H54 (cell line): ENCODE results near the gene DST.
"Not testable (repeated sequence)": the region's sequence is repeated elsewhere in the genome, so short reads cannot be mapped to it uniquely, and the experiment has no call there.

Experiments
- DNase-seq: peaks from one replicate; pipeline ENCODE4 v3.0.0; 2011; ENCODE audit warnings: low spot score, mixed read lengths; ENCODE audit not compliant: insufficient read length
- FAIRE-seq: peaks from 3 replicates; lab custom pipeline; 2011; peaks lifted over from hg19 to GRCh38; lab: Jason Lieb, UNC
- POLR2A ChIP-seq: IDR thresholded peaks from 2 replicates; pipeline ENCODE4 v1.6.1; 2011; ENCODE audit warnings: low read depth, mild to moderate bottlenecking, low read length

The DST gene

GRCh38 chr6:56677559-56677958 lies 34.9 kb upstream of the DST start:
- FAIRE-seq (no peak), DNase-seq (no peak)
- no peak for TF ChIP-seq POLR2A

GRCh38 chr6:56671651-56672461 lies 29.2 kb upstream of the DST start:
- FAIRE-seq (peak; percentile 83), DNase-seq (no peak)
- no peak for TF ChIP-seq POLR2A

GRCh38 chr6:56671160-56671559 lies 28.5 kb upstream of the DST start:
- no peak for TF ChIP-seq POLR2A
- no peak for FAIRE-seq
- no peak for DNase-seq

GRCh38 chr6:56669041-56669440 lies 26.4 kb upstream of the DST start:
- no peak for TF ChIP-seq POLR2A
- FAIRE-seq (no peak), DNase-seq (no peak)

- FAIRE-seq (no peak), DNase-seq (no peak)
These were observed 25.5 kb upstream of the DST start for GRCh38 chr6:56668158-56668557.

GRCh38 chr6:56667336-56667735 lies 24.6 kb upstream of the DST start:
- no peak for FAIRE-seq
- TF ChIP-seq POLR2A, result no peak
- no peak for DNase-seq

More at GRCh38 chr6:56668158-56668557, 25.5 kb upstream of the DST start:
- no peak for TF ChIP-seq POLR2A

GRCh38 chr6:56664029-56664428 lies 21.3 kb upstream of the DST start:
- FAIRE-seq (peak; percentile 85), DNase-seq (no peak)
- TF ChIP-seq POLR2A, result no peak

- DNase-seq (no peak), FAIRE-seq (peak; percentile 90)
- no peak for TF ChIP-seq POLR2A
These were observed 20.7 kb upstream of the DST start for GRCh38 chr6:56663344-56663743.

- DNase-seq, FAIRE-seq: not testable (repeated sequence)
These were observed 18.6 kb upstream of the DST start for GRCh38 chr6:56661338-56661737.

GRCh38 chr6:56660381-56660730 lies 17.7 kb upstream of the DST start:
- TF ChIP-seq POLR2A, result no peak
- no peak for FAIRE-seq
- DNase-seq, result no peak

GRCh38 chr6:56659721-56660380 lies 17.2 kb upstream of the DST start:
- no peak for DNase-seq
- no peak for TF ChIP-seq POLR2A
- FAIRE-seq, result peak; percentile 71

GRCh38 chr6:56658326-56658725 lies 15.6 kb upstream of the DST start:
- TF ChIP-seq POLR2A, result no peak
- DNase-seq (no peak), FAIRE-seq (peak; percentile 33)

- TF ChIP-seq POLR2A, result no peak
- FAIRE-seq, result no peak
- DNase-seq, result no peak
These were observed 14.7 kb upstream of the DST start for GRCh38 chr6:56657354-56657753.

- no peak for TF ChIP-seq POLR2A
- FAIRE-seq (peak; percentile 6), DNase-seq (no peak)
These were observed 13.8 kb upstream of the DST start for GRCh38 chr6:56656466-56656865.

- TF ChIP-seq POLR2A, result no peak
- peak; percentile 43 for FAIRE-seq
- DNase-seq, result no peak
These were observed 13.3 kb upstream of the DST start for GRCh38 chr6:56655996-56656395.
